Loucy (cell line): Measurements from ENCODE around the gene PIGS.

Experiments
- H2AFZ ChIP-seq: fragments of 200-600 bp; sonication (generic); 2 replicates; pipeline ENCODE4 v1.6.0; 2016; ENCODE audit warnings: antibody characterized with exemption, mild to moderate bottlenecking, low read length, moderate library complexity
- H3F3A ChIP-seq: fragments of 200-600 bp; 2 replicates; pipeline ENCODE4 v1.6.0; 2016; ENCODE audit warnings: antibody characterized with exemption, low read depth, mild to moderate bottlenecking
- H3K27me3 ChIP-seq: fragments of 200-600 bp; sonication (generic); 2 replicates; pipeline ENCODE4 v1.6.1; 2014; ENCODE audit warnings: low read length, mild to moderate bottlenecking; ENCODE audit not compliant: insufficient read depth, poor library complexity, severe bottlenecking
- H3K36me3 ChIP-seq: fragments of 200-600 bp; sonication (generic); 2 replicates; pipeline ENCODE4 v1.6.1; 2016; ENCODE audit warnings: low read length; ENCODE audit not compliant: insufficient read depth
- H3K4me1 ChIP-seq: fragments of 200-600 bp; sonication (generic); 2 replicates; pipeline ENCODE4 v1.5.1; 2014; ENCODE audit warnings: low read length, mild to moderate bottlenecking; ENCODE audit not compliant: insufficient read depth, poor library complexity, severe bottlenecking
- H3K4me2 ChIP-seq: fragments of 200-600 bp; sonication (generic); 2 replicates; pipeline ENCODE4 v1.6.0; 2014; ENCODE audit warnings: antibody characterized with exemption, low read length, low read depth, mild to moderate bottlenecking; ENCODE audit not compliant: poor library complexity, severe bottlenecking
- H3K4me3 ChIP-seq: fragments of 200-600 bp; sonication (generic); 2 replicates; pipeline ENCODE4 v1.5.1; 2014; ENCODE audit warnings: low read length, mild to moderate bottlenecking, mixed read lengths; ENCODE audit not compliant: poor library complexity, severe bottlenecking
- H3K79me2 ChIP-seq: fragments of 200-600 bp; sonication (generic); 2 replicates; pipeline ENCODE4 v1.6.1; 2014; ENCODE audit warnings: low read length; ENCODE audit not compliant: insufficient read depth
- H3K9ac ChIP-seq: fragments of 200-600 bp; sonication (generic); 2 replicates; pipeline ENCODE4 v1.6.0; 2014; ENCODE audit warnings: mild to moderate bottlenecking, low read depth, low read length, moderate library complexity; ENCODE audit not compliant: poor library complexity, severe bottlenecking
- H3K9me2 ChIP-seq: fragments of 200-600 bp; sonication (generic); replicated peaks from 2 replicates; pipeline ENCODE4 v1.6.1; 2016; ENCODE audit warnings: low read depth, low read length, mixed read lengths
- H3K9me3 ChIP-seq: fragments of 200-600 bp; sonication (generic); 2 replicates; pipeline ENCODE4 v1.6.1; 2014; ENCODE audit warnings: mild to moderate bottlenecking, antibody characterized with exemption, low read length, low read depth; ENCODE audit not compliant: insufficient read depth
- H4K20me1 ChIP-seq: fragments of 200-600 bp; sonication (generic); 2 replicates; pipeline ENCODE4 v1.6.0; 2014; ENCODE audit warnings: antibody characterized with exemption, low read length, mild to moderate bottlenecking; ENCODE audit not compliant: insufficient read depth, poor library complexity, severe bottlenecking
- EZH2phosphoT487 ChIP-seq: fragments of 200-600 bp; IDR thresholded peaks from 2 replicates; pipeline ENCODE4 v1.6.1; 2018; ENCODE audit warnings: antibody characterized with exemption, mild to moderate bottlenecking, moderate library complexity, borderline replicate concordance
- TF ChIP-seq, protein P1 (sequence below): fragments of 200-600 bp; sonication (generic); conservative IDR thresholded peaks from 2 replicates; pipeline ENCODE4 v1.5.1; 2014; ENCODE audit warnings: mild to moderate bottlenecking, antibody characterized with exemption, low read length

The PIGS gene

DNA sequence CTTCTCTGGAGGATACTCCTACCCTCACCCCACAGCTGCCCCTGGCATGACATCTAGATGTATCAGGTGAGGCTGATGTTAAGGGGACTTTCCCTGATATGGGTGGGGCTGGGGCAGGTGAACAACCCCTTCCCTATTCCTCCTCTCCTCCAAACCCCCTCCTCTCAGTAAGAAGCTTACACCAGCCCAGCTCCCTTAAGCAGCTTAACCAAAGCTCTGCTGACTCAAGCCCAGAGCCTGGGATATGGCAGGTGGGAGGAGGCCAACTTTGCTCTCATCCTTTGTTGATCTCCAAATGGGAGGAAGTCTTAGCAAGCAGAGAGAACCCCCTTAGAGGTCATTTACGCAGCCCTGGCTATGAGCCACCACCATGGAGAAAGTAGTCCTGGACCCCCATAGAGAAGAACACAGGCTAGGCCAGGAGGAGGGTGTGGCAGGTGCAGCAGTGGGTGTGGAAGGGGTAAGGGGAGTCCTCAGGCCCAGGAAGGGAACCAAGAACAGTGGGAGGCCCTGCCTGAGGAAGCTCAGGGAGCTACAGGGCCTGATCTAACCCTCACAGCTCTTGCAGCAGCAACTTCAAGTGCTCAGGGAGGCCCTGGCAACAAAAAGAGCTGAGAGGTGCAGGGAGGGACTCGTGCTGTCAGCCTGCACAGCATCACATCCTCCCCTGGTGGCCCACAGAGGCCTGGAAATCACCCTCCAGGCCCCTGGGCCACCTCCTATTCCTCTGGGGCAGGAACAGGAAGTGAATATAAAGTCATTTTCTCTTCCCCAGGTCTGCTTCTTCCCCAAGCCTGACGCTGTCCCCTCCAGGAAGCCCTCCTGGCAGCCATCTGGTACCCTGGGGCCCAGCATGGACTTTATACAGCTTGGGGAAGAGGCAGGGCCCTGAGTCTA, 21.8 kb downstream of the PIGS start:
- Histone ChIP-seq H3K4me3 (peak overlapping the region; percentile 85), H3K4me2 (peak overlapping the region; percentile 94)

GRCh38 chr17:28548417-28549130, 22.8 kb downstream of the PIGS start:
- Histone ChIP-seq H3K27me3 (no peaks in the 10 kb centered on the region), H3F3A (no peaks in the 10 kb centered on the region), H3K9me2 (no peaks in the 10 kb centered on the region), H3K9ac (peak overlapping the region; percentile 75), H3K79me2 (peaks cover 15% of the 10 kb centered on the region), H3K9me3 (no peaks in the 10 kb centered on the region), H3K4me2 (peak overlapping the region; percentile 94), H3K4me3 (peak overlapping the region; percentile 85), H3K36me3 (peaks cover 5% of the 10 kb centered on the region; the same call in 1 of the 2 replicates), H2AFZ (no peak overlapping the region), H3K4me1 (peaks cover 42% of the 10 kb centered on the region), H4K20me1 (peaks cover 11% of the 10 kb centered on the region)
- no peak for TF ChIP-seq EZH2phosphoT487

More for the DNA sequence above, 21.8 kb downstream of the PIGS start:
- no peak for TF ChIP-seq EZH2phosphoT487
- TF ChIP-seq, protein P1, sequence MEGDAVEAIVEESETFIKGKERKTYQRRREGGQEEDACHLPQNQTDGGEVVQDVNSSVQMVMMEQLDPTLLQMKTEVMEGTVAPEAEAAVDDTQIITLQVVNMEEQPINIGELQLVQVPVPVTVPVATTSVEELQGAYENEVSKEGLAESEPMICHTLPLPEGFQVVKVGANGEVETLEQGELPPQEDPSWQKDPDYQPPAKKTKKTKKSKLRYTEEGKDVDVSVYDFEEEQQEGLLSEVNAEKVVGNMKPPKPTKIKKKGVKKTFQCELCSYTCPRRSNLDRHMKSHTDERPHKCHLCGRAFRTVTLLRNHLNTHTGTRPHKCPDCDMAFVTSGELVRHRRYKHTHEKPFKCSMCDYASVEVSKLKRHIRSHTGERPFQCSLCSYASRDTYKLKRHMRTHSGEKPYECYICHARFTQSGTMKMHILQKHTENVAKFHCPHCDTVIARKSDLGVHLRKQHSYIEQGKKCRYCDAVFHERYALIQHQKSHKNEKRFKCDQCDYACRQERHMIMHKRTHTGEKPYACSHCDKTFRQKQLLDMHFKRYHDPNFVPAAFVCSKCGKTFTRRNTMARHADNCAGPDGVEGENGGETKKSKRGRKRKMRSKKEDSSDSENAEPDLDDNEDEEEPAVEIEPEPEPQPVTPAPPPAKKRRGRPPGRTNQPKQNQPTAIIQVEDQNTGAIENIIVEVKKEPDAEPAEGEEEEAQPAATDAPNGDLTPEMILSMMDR: no peak
- H3K79me2 ChIP-seq: peaks cover 15% of the 10 kb centered on the region
- no peak overlapping the region for H2AFZ ChIP-seq
- H3F3A ChIP-seq: no peaks in the 10 kb centered on the region
- H3K9me3 ChIP-seq: no peaks in the 10 kb centered on the region
- peaks cover 14% of the 10 kb centered on the region; the same call in 1 of the 2 replicates for H3K36me3 ChIP-seq
- H3K9ac ChIP-seq: peak overlapping the region; percentile 75
- no peaks in the 10 kb centered on the region for H3K9me2 ChIP-seq
- H3K27me3 ChIP-seq: no peaks in the 10 kb centered on the region
- H4K20me1 ChIP-seq: peaks cover 11% of the 10 kb centered on the region
- peaks cover 42% of the 10 kb centered on the region for H3K4me1 ChIP-seq

DNA sequence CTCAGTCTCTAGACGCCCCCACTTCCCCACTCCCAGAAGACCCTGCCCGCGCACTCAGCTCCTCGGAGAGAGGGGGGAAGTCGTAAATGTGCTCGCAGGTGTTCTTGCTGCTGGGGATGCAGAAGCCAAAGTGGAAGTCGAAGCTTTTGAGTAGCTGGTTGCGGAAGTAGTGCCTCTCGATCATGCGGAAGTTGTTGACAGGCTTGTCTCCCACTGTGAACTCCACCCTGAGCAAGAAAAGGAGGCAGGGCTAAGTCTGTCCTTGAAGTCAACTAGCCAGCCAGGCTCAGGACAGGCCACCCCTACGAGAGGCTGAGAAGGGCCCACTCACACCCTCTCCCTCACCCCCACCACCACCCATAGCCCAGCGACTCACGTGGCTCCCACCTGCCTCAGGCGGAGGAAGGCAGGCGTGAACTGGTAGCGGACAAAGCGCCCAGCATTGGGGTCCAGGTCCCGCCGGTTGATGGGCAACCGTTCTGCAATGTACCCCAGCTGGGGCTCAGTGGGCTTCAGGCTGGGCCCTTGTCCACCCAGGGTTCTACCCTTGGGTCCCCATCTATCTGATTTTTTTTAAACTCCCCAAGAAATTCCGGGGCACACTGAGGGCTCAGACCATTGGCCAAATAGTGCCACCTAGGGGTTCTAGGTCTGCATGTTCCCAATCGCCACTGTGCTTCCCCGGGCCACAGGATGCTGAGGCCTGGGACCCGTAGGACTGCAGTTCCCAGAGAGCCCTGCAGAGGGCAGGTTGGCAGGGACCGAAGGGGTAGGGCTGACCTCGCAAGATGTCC, 23.5 kb downstream of the PIGS start:
- Histone ChIP-seq H3K9me3 (no peaks in the 10 kb centered on the region), H3F3A (no peaks in the 10 kb centered on the region), H3K4me3 (no peak overlapping the region), H3K79me2 (peaks cover 15% of the 10 kb centered on the region), H3K4me1 (peaks cover 39% of the 10 kb centered on the region), H3K27me3 (no peaks in the 10 kb centered on the region), H2AFZ (no peak overlapping the region), H3K9ac (no peak overlapping the region), H3K4me2 (peak overlapping the region; percentile 25), H3K36me3 (no peaks in the 10 kb centered on the region; the same call in 1 of the 2 replicates), H4K20me1 (peaks cover 11% of the 10 kb centered on the region), H3K9me2 (no peaks in the 10 kb centered on the region)
- TF ChIP-seq, protein P1: peak; percentile 98
- TF ChIP-seq EZH2phosphoT487: no peak
